ENCODE measurements around the gene CHD9NB. TPM values are rescaled to one million over a fixed set of nuclear protein-coding genes. Genes with fewer than 3 reads are reported as not detected.
A peak's percentile ranks its signal among the peaks of the same experiment; 100 is the strongest.

CHD9NB gene
- total and polyA plus RNA-seq, 11 donors = 0.21 to 2.3 (median 0.65) TPM; not detected in 1

GRCh38 chr16:53045341-53046220 is 7.1 kb downstream of the CHD9NB start:
- intact Hi-C loops (cut with DNase I) = loop anchor here in 1 of 10 donors (10.0 kb wide), 1 partner anchor 389 kb away; the partner anchor contains the start of gene RBL2
- no peaks in the 10 kb centered on the region for H3K9me3 ChIP-seq
- peaks cover 0 to 41% (median 21%) of the 10 kb centered on the region in 12 donors for H3K4me1 ChIP-seq
- no peak overlapping the region for H3K27ac ChIP-seq
- peaks cover 0 to 9% (median 0%) of the 10 kb centered on the region in 9 donors for H3K27me3 ChIP-seq
- H3K4me3 ChIP-seq = no peak overlapping the region
- DNase-seq = no peak
- TF ChIP-seq CTCF (IDR thresholded peaks at IDR 0.05) (no peak), POLR2A (IDR thresholded peaks at IDR 0.05) (no peak)
- 67 to 90% (median 75%) methylated on average over 6 of the region's 6 CpGs for WGBS, 4 donors
- H3K36me3 ChIP-seq = no peaks in the 10 kb centered on the region
- no peak for ATAC-seq

GRCh38 chr16:53043986-53044601 is 8.6 kb downstream of the CHD9NB start:
- 25 to 39% (median 34%) methylated on average over 6 to 11 of the region's 11 CpGs for WGBS, 4 donors
- DNase-seq = no peak
- ATAC-seq = peak in 2 of 4 donors; percentile 17 to 19
- Histone ChIP-seq H3K36me3 (no peaks in the 10 kb centered on the region), H3K27me3 (peaks cover 0 to 9% (median 0%) of the 10 kb centered on the region in 9 donors), H3K4me1 (peaks cover 0 to 41% (median 21%) of the 10 kb centered on the region in 12 donors), H3K9me3 (no peaks in the 10 kb centered on the region), H3K4me3 (peak overlapping the region in 9 of 12 donors; percentile 10 to 53 (median 39)), H3K27ac (peak overlapping the region; percentile 32 to 88 (median 70))
- intact Hi-C loops (cut with DNase I) = loop anchor here in 1 of 10 donors (10.0 kb wide), 1 partner anchor 391 kb away; the partner anchor contains the start of gene RBL2
- TF ChIP-seq CTCF (IDR thresholded peaks at IDR 0.05) (no peak), POLR2A (IDR thresholded peaks at IDR 0.05) (no peak)

- DNase-seq = peak in 1 of 5 donors; percentile 45
- TF ChIP-seq POLR2A (IDR thresholded peaks at IDR 0.05) (no peak), CTCF (IDR thresholded peaks at IDR 0.05) (no peak)
These were observed 9.3 kb downstream of the CHD9NB start for GRCh38 chr16:53043428-53043831.

More at GRCh38 chr16:53043428-53043831, 9.3 kb downstream of the CHD9NB start:
- peaks cover 0 to 9% (median 0%) of the 10 kb centered on the region in 9 donors for H3K27me3 ChIP-seq
- no peaks in the 10 kb centered on the region for H3K9me3 ChIP-seq
- H3K27ac ChIP-seq = peak overlapping the region; percentile 35 to 88 (median 73)
- H3K4me3 ChIP-seq = peak overlapping the region in 9 of 12 donors; percentile 10 to 53 (median 39)
- 33 to 39% (median 35%) methylated on average over 5 of the region's 5 CpGs for WGBS, 4 donors
- ATAC-seq = peak; percentile 27 to 64 (median 51)
- intact Hi-C loops (cut with DNase I) = loop anchor here in 1 of 10 donors (10.0 kb wide), 1 partner anchor 391 kb away; the partner anchor contains the start of gene RBL2
- H3K4me1 ChIP-seq = peaks cover 0 to 41% (median 21%) of the 10 kb centered on the region in 12 donors
- H3K36me3 ChIP-seq = no peaks in the 10 kb centered on the region
